Mesenchymal stem cell (in vitro differentiated cells and primary cell): ENCODE results near the gene IL17REL.
A peak's percentile ranks its signal among the peaks of the same experiment; 100 is the strongest.
"Not testable (repeated sequence)": the region's sequence is repeated elsewhere in the genome, so short reads cannot be mapped to it uniquely, and the experiment has no call there.

Source experiments
- DNase-seq: peaks from one replicate; pipeline ENCODE4 v3.0.0-alpha.2; 2013
- H2AFZ ChIP-seq: one replicate; pipeline ENCODE4 v1.6.1; 2013; ENCODE audit warnings: low read depth, mild to moderate bottlenecking, control low read depth, inconsistent platforms, low read length, moderate library complexity
- H2AK5ac ChIP-seq: 2 replicates; pipeline ENCODE4 v1.6.1; 2013; ENCODE audit warnings: low read length, moderate library complexity, mild to moderate bottlenecking, inconsistent platforms; ENCODE audit not compliant: severe bottlenecking
- H2BK120ac ChIP-seq: one replicate; pipeline ENCODE4 v1.6.1; 2013; ENCODE audit warnings: low read depth, mild to moderate bottlenecking, inconsistent platforms, low read length, moderate library complexity
- H2BK12ac ChIP-seq, 2 experiments: one replicate each; pipeline ENCODE4 v1.6.1; 2013; ENCODE audit warnings: inconsistent platforms in 2 of 2, low read length in 2 of 2, mild to moderate bottlenecking in 2 of 2, moderate library complexity in 2 of 2, control low read depth in 1 of 2
- H2BK15ac ChIP-seq: one replicate; pipeline ENCODE4 v1.6.1; 2013; ENCODE audit warnings: mild to moderate bottlenecking, low read depth, inconsistent platforms; ENCODE audit not compliant: poor library complexity, severe bottlenecking
- H2BK5ac ChIP-seq: 2 replicates; pipeline ENCODE4 v1.6.1; 2013; ENCODE audit warnings: low read depth, mild to moderate bottlenecking, low read length, control low read depth, inconsistent platforms; ENCODE audit not compliant: poor library complexity, severe bottlenecking
- H3K14ac ChIP-seq, 2 experiments: one replicate each; pipeline ENCODE4 v1.6.1; 2013; ENCODE audit warnings: inconsistent platforms in 2 of 2, low read length in 2 of 2, control low read depth in 1 of 2, mild to moderate bottlenecking in 1 of 2, moderate library complexity in 1 of 2
- H3K18ac ChIP-seq, 2 experiments: one replicate each; pipeline ENCODE4 v1.6.1; 2013; ENCODE audit warnings: inconsistent platforms in 2 of 2, low read length in 2 of 2, control low read depth in 1 of 2, low read depth in 1 of 2, mild to moderate bottlenecking in 1 of 2
- H3K23ac ChIP-seq, 2 experiments: one replicate each; pipeline ENCODE4 v1.6.1; 2013; ENCODE audit warnings: inconsistent platforms in 2 of 2, low read length in 2 of 2, mild to moderate bottlenecking in 2 of 2, moderate library complexity in 2 of 2, control low read depth in 1 of 2
- H3K27ac ChIP-seq: 2 replicates; pipeline ENCODE4 v1.5.1; 2013; ENCODE audit warnings: mild to moderate bottlenecking, moderate library complexity, low read length, control low read depth, inconsistent platforms; ENCODE audit not compliant: poor library complexity, severe bottlenecking
- H3K27me3 ChIP-seq, 2 experiments: 2 replicates each; pipeline versions ENCODE4 v1.6.1 to v1.7.0; 2013; ENCODE audit warnings: low read length in 2 of 2, mild to moderate bottlenecking in 2 of 2, moderate library complexity in 2 of 2, control low read depth in 1 of 2, inconsistent platforms in 1 of 2; ENCODE audit not compliant: control insufficient read depth in 1 of 2, insufficient read depth in 1 of 2
- H3K36me3 ChIP-seq, 2 experiments: 2 replicates each; pipeline versions ENCODE4 v1.6.1 to v1.7.0; 2013; ENCODE audit warnings: low read length in 2 of 2, control low read depth in 1 of 2, inconsistent platforms in 1 of 2, low read depth in 1 of 2, mild to moderate bottlenecking in 1 of 2; ENCODE audit not compliant: insufficient read depth in 2 of 2, control insufficient read depth in 1 of 2
- H3K4ac ChIP-seq, 2 experiments: one replicate each; pipeline ENCODE4 v1.6.1; 2013; ENCODE audit warnings: inconsistent platforms in 2 of 2, low read length in 2 of 2, mild to moderate bottlenecking in 2 of 2, moderate library complexity in 2 of 2, control low read depth in 1 of 2, low read depth in 1 of 2
- H3K4me1 ChIP-seq: 2 replicates; pipeline ENCODE4 v1.6.1; 2013; ENCODE audit warnings: low read depth, low read length, control low read depth; ENCODE audit not compliant: control insufficient read depth, insufficient read depth
- H3K4me2 ChIP-seq: 2 replicates; pipeline ENCODE4 v1.6.1; 2013; ENCODE audit warnings: low read length, mild to moderate bottlenecking, inconsistent platforms; ENCODE audit not compliant: poor library complexity, severe bottlenecking
- H3K4me3 ChIP-seq, 2 experiments: 2 replicates each; pipeline versions ENCODE4 v1.5.1 to v1.7.0; 2013; ENCODE audit warnings: low read length in 2 of 2, mild to moderate bottlenecking in 2 of 2, control low read depth in 1 of 2, low read depth in 1 of 2; ENCODE audit not compliant: insufficient read depth in 1 of 2
- H3K79me1 ChIP-seq: replicated peaks from 2 replicates; pipeline ENCODE4 v1.6.1; 2013; ENCODE audit warnings: mild to moderate bottlenecking, control low read depth, low read length, inconsistent platforms; ENCODE audit not compliant: poor library complexity, severe bottlenecking
- H3K9ac ChIP-seq: 2 replicates; pipeline ENCODE4 v1.7.0; 2013; ENCODE audit warnings: mild to moderate bottlenecking, low read length, moderate library complexity
- H3K9me3 ChIP-seq: 2 replicates; pipeline ENCODE4 v1.7.0; 2013; ENCODE audit warnings: mild to moderate bottlenecking, low read length; ENCODE audit not compliant: control insufficient read depth
- H4K8ac ChIP-seq: one replicate; pipeline ENCODE4 v1.6.1; 2013; ENCODE audit warnings: inconsistent platforms, mild to moderate bottlenecking, low read length, moderate library complexity
- H4K91ac ChIP-seq: one replicate; pipeline ENCODE4 v1.6.1; 2013; ENCODE audit warnings: mild to moderate bottlenecking, low read length, inconsistent platforms
- WGBS: methylation state at CpG from one replicate; pipeline ENCODE4 v1.1.7; 2013; ENCODE audit warnings: mixed read lengths; 5-methylcytosine and 5-hydroxymethylcytosine counted together

The IL17REL gene

GRCh38 chr22:49991167-49991566 lies 21.4 kb downstream of the IL17REL start:
- no peak overlapping the region for H3K4me3 ChIP-seq
- H3K4me2 ChIP-seq: no peak overlapping the region
- peaks cover 35% of the 10 kb centered on the region for H3K9me3 ChIP-seq
- DNase-seq: no peak
- H3K23ac ChIP-seq: no peak overlapping the region
- H2BK5ac ChIP-seq: no peak overlapping the region
- no peak overlapping the region for H4K8ac ChIP-seq
- peaks cover 0 to 6% of the 10 kb centered on the region in 2 experiments for H3K27me3 ChIP-seq
- no peaks in the 10 kb centered on the region for H3K79me1 ChIP-seq
- no peaks in the 10 kb centered on the region for H3K36me3 ChIP-seq
- no peak overlapping the region for H2AFZ ChIP-seq
- no peak overlapping the region for H3K18ac ChIP-seq
- H3K4ac ChIP-seq: no peak overlapping the region
- WGBS: 82% methylated on average over 3 of the region's 6 CpGs
- no peak overlapping the region for H4K91ac ChIP-seq
- H2AK5ac ChIP-seq: no peak overlapping the region
- H2BK120ac ChIP-seq: no peak overlapping the region
- no peak overlapping the region for H2BK12ac ChIP-seq
- H3K9ac ChIP-seq: no peak overlapping the region
- no peak overlapping the region for H2BK15ac ChIP-seq
- no peak overlapping the region for H3K27ac ChIP-seq
- no peak overlapping the region for H3K14ac ChIP-seq
- H3K4me1 ChIP-seq: peaks cover 7% of the 10 kb centered on the region

GRCh38 chr22:49989826-49990225 lies 22.7 kb downstream of the IL17REL start:
- DNase-seq, H3K23ac ChIP-seq, H3K27ac ChIP-seq, H4K91ac ChIP-seq, H2BK120ac ChIP-seq, H4K8ac ChIP-seq, H3K4ac ChIP-seq, H2BK12ac ChIP-seq, H3K4me1 ChIP-seq, H3K14ac ChIP-seq, H2BK15ac ChIP-seq, H3K18ac ChIP-seq, H2BK5ac ChIP-seq, H3K36me3 ChIP-seq, H3K4me2 ChIP-seq, H3K9ac ChIP-seq, H2AK5ac ChIP-seq, H3K79me1 ChIP-seq, H3K4me3 ChIP-seq, H2AFZ ChIP-seq: not testable (repeated sequence)
- Histone ChIP-seq H3K27me3 (peaks cover 0 to 15% of the 10 kb centered on the region in 2 experiments), H3K9me3 (peaks cover 48% of the 10 kb centered on the region)
- WGBS: 90% methylated on average over 24 of the region's 24 CpGs

- H3K23ac ChIP-seq: no peak overlapping the region
- 90% methylated on average over 2 of the region's 2 CpGs for WGBS
- no peak for DNase-seq
- no peak overlapping the region for H2BK12ac ChIP-seq
- H3K27me3 ChIP-seq: peaks cover 14 to 28% of the 10 kb centered on the region in 2 experiments
- no peak overlapping the region for H2BK5ac ChIP-seq
- H3K79me1 ChIP-seq: no peaks in the 10 kb centered on the region
- no peak overlapping the region for H4K8ac ChIP-seq
- H3K4me2 ChIP-seq: no peak overlapping the region
- no peak overlapping the region for H2AFZ ChIP-seq
- no peak overlapping the region for H3K18ac ChIP-seq
- no peak overlapping the region for H2BK120ac ChIP-seq
- H3K4me3 ChIP-seq: no peak overlapping the region
- no peak overlapping the region for H3K4ac ChIP-seq
- peaks cover 0 to 4% of the 10 kb centered on the region in 2 experiments for H3K36me3 ChIP-seq
- H2AK5ac ChIP-seq: no peak overlapping the region
- no peak overlapping the region for H3K9ac ChIP-seq
- H3K4me1 ChIP-seq: peaks cover 5% of the 10 kb centered on the region
- no peak overlapping the region for H3K14ac ChIP-seq
- H4K91ac ChIP-seq: no peak overlapping the region
- no peak overlapping the region for H3K27ac ChIP-seq
- H3K9me3 ChIP-seq: peaks cover 39% of the 10 kb centered on the region
- H2BK15ac ChIP-seq: no peak overlapping the region
These were observed 26.2 kb downstream of the IL17REL start for GRCh38 chr22:49986325-49986724.

- Histone ChIP-seq H2BK120ac (no peak overlapping the region), H3K27ac (no peak overlapping the region), H3K9me3 (peaks cover 35% of the 10 kb centered on the region), H3K4ac (no peak overlapping the region), H4K91ac (no peak overlapping the region), H2AFZ (peak overlapping the region; percentile 63), H3K4me1 (peaks cover 5% of the 10 kb centered on the region), H2BK15ac (no peak overlapping the region), H3K9ac (no peak overlapping the region), H3K79me1 (no peaks in the 10 kb centered on the region), H4K8ac (no peak overlapping the region), H3K4me3 (peak overlapping the region in 1 of 2 experiments; percentile 26), H2BK5ac (no peak overlapping the region), H3K23ac (no peak overlapping the region), H3K27me3 (peaks cover 14 to 28% of the 10 kb centered on the region in 2 experiments), H3K4me2 (no peak overlapping the region), H3K14ac (peak overlapping the region in 1 of 2 experiments; percentile 48), H3K18ac (peak overlapping the region in 1 of 2 experiments; percentile 52), H2BK12ac (no peak overlapping the region), H2AK5ac (no peak overlapping the region), H3K36me3 (peaks cover 0 to 4% of the 10 kb centered on the region in 2 experiments)
- DNase-seq: no peak
- WGBS: 20% methylated on average over 77 of the region's 90 CpGs
These were observed 29.2 kb downstream of the IL17REL start for GRCh38 chr22:49983148-49984042.
